Activated CD8-positive, alpha-beta memory T cell treated with anti-CD3 and anti-CD28 coated beads for 48 hours (primary cell): ENCODE results near the gene PDGFD.

Experiments used
- DNase-seq, 3 experiments: peaks; one replicate each; pipeline ENCODE4 v3.0.0-alpha.2; 2020; ENCODE audit warnings: low read depth in 2 of 3, low spot score in 2 of 3

PDGFD gene

DNA sequence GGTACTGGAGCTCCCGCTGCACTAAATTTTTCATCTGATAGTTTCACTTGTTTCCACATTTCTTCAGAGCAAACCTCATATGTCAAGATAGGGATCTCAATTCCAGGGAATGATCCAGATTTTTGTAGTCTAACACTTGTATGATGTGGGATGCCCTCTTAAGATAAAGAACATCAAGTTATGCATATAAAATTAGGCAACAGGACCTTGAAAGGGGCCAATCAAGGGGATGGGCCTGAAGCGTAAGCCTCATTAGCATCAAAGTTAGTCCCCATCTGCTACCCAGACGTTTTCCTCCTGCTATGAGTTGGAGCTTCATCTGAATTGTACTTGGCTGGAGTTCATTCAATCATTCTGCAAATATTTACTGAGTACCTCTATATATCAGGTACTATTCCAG, 17.5 kb downstream of the PDGFD start:
- DNase-seq, result no peak

DNA sequence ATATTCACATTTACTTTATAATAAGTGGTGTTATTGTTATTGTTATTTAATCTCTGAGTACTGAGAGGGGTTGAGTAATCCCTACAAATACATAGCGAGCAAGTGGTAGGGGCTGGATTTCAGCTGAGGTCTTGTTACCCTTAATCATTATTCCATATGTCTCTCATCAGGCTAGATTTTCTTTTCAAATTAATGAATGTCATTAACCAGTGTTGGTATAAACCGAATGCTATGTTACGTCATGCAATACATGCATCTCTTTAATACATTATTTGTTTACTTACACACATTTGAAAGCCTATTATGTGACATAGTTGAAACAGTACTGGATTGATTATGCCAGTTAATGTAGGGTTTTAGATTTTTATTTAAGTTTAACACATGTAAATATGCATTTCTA, 18.9 kb downstream of the PDGFD start:
- DNase-seq, result no peak

DNA sequence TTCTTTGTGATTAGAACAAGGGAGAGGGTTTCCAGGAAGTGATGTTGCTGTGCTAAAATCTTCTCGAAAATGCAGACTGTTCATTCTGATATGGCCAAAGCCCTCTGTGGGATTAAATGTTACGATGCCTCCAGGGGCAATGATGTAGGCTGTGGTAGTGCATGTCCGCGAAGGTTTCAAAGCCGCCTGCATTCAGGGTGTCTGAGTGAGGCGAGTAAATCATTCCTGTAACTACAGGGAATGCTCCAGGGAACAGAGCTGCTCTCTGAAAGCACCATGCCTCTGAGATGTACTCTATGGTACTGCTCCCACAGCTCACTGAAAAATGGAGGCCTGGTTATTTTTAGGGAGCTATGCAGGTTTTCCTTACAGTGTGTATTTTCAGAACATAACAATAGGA, 21.2 kb downstream of the PDGFD start:
- DNase-seq, result no peak

DNA sequence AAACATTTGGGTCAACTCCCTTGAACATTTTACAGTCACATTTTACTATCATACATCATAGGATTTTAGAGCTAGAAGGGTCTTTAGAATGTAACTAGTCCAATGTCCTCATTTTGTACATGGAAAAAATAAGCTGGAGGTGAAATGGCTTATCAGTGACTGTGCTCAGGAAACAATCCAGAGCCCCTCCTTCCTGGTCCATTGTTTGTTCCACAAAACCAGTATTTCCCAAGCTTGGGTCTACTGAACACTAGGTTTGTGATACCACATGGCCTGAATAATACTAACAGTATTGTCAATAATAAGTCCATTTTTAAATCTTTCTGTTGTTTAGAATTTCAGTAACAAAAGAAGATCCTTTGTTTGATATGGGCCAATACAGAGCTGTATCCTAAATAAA, 27.1 kb downstream of the PDGFD start:
- no peak for DNase-seq

DNA sequence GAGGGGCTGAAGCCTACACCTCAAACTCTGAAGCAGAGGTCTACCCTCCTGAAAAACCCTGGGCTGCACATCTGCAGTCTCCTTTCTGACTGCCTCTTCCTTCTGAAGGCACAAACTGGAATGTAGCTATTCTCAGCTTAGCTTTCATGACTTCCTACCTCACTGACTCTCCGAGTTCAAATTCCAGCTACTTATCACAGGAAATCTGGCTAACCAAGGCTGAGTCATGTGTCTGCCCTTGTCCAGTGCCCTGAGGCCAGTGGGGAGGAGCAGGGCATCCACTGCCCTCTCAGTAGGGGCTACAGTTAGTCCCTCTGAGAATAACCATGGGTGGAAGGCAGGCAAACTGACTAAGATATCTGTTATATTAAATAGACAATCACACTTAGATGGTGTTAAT, 29.2 kb downstream of the PDGFD start:
- no peak for DNase-seq

DNA sequence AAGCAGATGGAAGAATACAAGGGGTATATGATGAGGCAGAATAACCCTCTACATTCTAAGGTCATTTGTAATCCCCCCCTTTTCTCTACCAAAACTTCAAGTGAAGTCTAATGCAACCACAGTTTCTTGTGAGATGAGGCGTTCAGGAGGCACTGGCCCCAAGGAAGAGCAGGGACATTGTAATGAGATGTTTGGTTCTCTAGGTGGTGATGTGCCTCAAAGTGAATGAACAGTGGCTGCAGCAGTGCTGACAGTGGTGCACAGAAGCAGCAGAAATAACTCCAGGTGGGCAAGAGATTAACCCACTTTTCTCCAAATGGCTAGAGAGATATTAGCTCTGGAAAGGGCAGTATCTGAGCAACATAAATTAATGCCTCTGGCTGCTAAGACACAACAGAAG, 33.8 kb downstream of the PDGFD start:
- no peak for DNase-seq

DNA sequence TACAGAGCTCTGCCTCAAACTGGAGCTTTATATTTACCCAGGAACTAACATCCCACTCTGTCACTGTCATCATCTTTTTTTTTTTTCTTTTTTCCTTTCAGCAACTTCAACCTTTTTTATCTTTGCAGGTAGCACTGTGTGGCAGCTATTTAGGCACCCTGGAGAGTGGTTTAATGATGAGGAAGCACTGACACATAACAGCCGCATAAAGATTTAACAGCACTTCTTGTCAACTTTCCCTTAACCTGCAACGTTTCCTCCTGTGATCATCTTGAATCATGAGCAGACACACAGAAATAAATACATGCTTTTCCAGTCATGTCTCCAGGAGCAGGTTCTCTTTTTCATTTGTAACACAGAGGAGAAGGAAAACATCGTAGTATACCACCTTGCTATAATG, 34.8 kb downstream of the PDGFD start:
- DNase-seq, result no peak

DNA sequence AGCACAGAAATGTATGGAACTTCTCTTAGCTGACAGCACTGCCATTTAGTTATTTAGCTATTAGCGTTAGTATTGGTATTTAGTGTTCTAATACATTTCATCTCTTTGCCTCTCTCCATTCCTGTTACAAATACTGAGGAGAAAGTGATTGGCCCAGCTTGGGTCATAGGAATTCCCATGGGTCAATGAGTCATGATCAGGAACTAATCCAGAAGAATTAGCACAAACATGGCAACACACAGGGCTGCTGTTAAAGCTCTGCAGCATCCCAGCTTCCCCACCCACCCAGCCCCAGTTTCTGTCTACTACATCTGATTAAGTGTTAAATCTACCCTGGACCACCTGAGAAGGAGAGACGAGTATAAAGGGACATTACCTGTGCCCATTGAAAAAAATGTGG, 36.1 kb downstream of the PDGFD start:
- no peak for DNase-seq

DNA sequence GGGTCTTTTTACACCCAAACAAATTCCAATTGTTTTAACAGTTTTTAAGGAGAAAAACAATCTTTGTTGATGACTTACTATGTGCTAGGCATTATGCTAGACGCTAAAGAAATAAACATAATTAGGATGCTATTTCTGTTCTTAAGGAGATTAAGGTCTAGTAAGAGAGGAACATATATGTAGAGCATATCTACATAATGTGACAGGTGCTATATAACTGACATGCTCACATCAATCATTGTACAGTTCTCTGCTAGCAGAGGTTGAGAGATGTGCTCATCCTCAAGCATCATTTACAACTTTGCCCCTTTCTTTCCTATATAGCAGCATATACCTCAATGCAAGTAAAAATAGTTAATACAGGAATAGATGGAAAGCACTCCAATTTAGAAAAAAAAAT, 37.5 kb downstream of the PDGFD start:
- no peak for DNase-seq

DNA sequence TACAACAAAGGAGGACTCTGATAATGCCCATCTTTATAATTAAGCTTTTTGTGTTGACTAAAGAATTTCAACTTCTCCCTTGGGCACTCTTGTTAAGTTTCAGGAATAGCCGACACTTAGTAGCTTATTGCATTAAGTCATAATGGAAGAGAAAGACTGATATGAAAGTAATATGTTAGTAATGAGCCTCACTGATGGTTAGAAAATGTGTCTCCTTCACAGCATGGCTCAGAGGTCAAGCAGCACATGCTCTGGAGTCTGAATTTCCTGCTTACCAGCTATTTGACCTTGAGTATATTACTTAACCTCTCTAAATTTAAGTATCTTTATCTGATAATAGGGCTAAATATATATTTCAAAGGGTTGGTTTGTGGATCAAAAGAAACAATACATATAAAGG, 39.0 kb downstream of the PDGFD start:
- no peak for DNase-seq

DNA sequence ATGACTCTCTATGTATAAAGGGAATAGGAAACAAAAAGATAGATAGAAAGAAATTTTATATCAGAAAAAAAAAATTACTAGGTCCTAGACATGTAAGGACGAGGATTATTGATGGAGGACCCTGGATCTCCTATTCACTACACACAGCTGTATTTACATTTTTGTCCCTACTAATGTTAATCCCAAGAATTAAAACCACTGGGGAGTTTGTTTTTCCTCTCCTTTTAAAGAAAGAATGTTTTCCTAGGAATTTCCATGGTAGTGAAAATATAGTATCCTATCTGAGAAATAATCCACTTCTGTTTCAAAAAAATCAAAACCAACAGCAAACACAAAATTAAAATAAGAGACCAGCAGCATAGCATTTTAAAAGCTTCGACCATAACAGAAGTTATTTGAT, 41.1 kb downstream of the PDGFD start:
- DNase-seq, result no peak

DNA sequence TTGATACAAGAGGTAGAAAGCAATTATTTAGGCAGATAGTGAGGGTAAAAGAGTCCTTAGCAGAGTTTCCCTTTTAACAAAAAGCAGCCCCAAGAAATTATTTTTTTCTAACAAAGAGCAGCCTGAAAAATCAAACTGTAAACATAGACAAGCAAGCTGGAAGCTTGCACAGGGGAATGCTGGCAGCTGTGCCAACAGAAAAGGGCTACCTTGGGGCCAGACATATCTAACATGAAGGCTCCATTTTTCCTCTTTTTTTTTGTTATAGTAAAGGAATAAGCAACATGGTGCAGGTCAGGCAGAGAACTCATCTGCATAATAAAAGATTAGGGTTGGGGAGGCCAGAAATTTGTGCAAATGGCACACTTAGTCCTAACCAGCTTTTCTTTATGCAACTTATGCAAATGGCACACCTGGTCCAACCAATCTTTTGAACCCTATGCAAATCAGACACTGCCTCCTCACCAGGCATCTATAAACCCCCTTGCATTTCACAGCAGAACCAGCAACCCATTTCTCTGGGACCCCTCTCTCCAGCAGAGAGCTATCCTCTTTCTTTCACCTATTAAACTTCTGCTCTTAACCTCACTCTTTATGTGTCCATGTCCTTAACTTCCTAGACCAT, 41.8 kb downstream of the PDGFD start:
- DNase-seq, result no peak

DNA sequence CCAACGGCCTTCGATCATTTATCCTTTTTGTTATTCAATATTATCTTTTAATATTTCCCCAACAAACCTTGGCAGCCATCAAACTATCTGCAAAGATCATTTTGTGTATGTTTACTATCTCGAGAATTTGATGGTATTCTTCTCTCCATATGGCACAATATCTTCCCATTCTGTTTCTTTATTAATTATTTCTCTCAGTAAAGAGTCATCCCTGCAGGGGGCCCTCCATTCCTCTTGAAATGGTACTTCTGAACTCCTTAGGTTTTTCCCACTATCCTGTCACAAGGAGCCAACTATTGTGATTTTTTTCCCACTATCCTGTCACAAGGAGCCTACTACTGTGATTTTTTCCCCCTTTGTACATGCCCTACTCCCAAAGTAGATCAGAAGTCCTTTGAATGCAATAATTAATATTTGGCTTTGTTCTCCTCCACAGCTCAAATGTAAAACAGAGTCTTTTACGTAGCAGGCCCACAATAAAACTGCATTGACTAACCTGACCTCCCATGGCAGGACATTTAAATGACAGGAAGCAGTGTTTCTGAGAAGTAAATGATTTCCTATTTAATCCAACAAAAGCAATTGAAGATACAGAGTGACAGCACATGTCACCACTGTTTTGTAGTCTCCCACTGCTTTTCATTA, 43.3 kb downstream of the PDGFD start:
- DNase-seq, result no peak

DNA sequence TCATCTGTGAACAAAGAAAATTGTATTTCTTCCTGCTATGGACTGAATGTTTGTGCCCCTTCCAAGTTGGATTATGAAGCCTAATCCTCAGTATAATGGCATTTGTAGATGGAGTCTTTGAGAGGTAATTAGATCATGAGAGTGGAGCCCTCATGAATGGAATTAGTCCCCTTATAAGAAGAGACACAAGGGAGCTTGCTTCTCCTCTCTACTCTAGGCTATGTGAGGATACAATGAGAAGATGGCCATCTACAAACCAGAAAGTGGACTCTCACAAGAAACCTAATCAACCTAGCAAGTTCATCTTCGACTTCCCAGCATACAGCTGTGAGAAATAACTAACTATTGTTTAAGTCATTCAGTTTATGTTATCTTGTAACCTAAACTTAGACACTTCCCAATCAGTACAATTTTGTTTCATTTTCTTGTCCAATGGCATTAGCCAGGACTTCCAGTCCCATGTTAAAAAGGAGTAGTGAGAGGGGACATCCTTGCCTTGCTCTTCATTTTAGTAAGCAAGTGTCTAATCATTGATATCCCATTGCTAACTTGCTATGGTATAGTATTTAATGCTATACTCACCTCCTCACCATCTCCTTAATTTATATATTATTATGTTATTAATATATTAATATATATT, 45.7 kb downstream of the PDGFD start:
- no peak for DNase-seq

DNA sequence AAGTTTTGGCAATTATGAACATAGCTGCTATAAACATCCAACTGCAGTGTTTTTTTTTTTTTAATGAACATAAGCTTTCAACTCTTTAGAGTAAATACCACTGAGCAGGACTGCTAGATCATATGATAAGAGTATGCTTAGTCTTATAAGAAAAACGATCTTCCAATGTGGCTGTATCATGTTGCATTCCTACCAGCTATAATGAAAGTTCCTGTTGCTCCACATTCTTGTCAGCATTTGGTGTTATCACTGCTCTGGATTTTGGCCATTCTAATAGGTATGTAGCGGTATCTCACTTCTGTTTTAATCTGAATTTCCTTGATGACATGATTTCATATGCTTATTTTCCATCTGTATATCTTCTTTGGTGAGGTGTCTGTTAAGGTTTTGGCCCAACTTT, 50.4 kb downstream of the PDGFD start:
- DNase-seq, result no peak

DNA sequence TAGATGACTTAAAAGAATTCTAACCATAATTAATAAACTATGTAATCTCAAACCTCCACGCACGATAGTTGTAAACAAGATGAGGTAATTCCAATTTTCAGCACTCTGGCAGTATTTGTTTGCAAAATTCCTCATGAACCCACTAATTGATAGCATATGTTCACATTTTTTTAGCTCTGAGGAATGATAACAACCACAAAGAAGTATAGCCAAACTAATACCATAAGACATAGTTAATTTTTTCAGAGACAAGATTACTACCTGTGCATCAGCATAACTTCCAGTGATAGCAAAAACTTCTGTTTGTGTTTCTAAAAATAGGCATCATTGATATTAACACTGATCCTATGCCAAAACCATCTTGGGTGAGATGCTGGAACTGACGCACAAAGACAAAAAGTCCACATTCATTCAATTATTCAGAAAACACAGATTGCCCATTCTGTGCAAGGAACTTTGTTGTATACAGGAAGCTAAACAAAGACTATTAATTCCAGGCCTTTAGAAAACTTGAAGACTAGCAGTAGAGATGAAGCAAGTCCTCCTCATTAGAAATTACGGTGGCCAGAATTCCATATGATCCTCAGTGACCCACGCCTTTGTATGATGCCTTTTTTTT, 57.7 kb downstream of the PDGFD start:
- no peak for DNase-seq

DNA sequence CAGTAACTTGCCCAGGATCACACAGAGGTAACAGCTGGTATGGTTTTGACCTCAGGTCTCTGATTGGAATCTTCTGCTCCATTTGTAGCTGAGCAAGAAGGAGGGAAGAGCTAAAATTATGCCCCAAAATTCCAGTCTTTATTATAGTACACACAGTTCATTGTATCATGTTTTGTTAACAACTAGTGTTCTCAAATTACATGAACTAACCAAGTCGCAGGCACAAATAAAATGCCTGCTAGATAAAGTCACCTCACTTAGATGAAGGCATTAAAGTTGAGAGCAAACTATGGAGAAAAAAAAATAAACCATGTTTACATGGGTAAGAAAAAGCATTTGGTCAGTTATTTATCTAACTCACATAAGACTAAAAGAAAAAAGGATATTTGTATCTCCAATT, 58.8 kb downstream of the PDGFD start:
- DNase-seq, result no peak

DNA sequence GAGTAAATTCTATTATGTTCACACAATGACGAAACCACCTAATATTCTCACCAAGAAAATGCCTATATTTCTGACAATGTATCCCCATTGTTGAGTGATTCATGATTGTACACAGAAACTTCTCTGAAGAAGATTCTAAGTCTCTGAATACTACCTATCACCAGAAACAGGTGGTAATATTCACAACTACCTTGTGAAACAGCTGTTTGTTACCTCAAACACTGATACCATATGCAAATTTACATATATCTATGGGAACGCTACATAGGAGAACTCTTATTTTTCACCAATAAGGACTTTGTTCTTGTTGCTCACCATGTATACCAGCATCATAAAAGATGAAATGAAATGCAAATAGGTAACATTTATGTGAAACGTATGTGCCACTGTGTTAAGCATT, 59.3 kb downstream of the PDGFD start:
- no peak for DNase-seq

DNA sequence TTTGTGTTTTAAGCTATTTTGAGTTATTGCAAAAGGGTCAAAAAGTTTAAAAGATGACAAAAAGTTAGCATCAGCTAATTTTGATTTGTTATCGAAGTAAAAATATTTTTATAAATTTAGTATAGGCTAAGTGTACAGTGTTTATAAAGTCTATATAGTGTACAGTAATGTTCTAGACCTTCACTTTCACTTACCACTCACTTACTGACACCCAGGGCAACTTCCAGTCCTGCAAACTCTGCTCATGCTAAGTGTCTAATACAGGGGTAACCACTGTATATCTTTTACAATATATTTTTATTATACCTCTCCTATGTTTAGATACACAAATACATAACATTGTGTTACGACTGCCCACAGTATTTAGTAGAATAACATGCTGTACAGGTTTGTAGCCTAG, 59.7 kb downstream of the PDGFD start:
- no peak for DNase-seq

DNA sequence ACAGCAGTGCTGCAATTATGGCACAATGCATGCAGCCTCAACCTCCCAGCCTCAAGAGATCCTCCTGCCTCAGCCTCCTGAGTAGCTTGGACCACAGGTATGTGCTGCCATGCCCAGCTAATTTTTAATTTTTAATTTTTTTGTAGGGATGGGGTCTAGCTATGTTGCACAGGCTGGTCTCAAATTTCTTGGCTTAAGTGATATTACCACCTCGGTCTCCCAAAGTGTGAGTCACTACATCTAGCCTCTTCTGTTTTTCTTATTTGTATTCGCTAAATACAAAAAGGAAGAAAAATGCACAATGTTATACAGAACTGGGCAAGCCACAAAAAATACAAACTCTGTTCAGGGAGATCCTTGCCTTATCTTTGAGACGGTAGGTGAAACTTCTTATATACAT, 65.4 kb downstream of the PDGFD start:
- no peak for DNase-seq

DNA sequence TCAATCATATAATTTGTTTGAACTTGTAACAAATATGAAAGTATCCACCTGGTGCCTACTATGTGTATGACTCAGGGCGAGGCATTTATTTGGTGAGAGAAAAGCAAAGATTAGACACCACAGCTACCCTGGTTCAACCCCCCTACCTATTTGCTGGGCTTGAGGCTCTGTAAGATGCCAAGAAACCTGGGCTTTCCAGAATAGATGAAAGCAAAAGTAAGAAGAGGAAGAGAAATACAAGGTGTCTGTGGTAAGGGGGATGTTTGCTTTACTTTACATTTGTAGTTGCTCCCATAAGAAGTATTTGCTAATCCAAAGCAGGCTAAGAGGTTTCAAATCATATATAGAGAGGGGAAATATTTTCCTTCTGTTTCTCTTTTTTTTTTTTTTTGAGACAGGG, 65.8 kb downstream of the PDGFD start:
- DNase-seq, result no peak

DNA sequence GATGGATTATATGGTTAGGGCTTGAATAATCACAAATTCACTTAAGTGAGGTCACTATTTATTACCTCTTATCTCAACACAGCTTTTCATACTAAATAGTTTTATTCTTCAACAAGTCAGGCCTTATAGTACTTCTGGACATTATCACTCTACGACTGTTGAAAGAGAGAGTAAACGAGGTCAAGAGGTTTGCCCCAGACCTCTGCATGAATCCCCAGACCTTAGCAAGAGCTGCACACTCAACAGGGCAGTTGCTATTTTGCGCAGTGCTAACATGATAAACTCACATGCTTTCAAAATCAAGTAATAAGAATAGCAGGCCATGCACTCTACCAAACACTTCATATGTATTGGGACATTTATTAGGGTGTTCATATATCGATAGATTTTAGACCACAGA, 67.0 kb downstream of the PDGFD start:
- no peak for DNase-seq

DNA sequence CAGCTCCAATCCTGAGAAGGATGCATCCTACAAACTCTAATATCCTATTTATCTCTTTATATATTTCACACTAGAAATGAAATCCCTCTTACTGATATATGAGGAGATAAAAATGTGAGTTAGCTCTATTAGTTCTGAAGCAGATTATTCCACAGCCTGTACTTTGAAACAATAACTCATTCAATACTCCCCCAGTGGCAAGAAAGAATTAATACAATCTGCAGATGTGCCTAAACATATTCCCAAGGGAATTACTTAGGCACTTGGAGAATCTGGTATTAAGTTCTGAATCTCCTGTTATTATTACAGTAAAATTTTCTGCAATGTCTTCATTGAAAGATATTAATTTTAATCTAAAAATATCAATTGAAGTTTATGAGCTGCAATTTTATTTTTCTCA, 68.2 kb downstream of the PDGFD start:
- DNase-seq, result no peak
